Body of pancreas (tissue), 4 donors: Measurements from ENCODE around the gene NES. TPM values are rescaled to one million over a fixed set of nuclear protein-coding genes. Genes with fewer than 3 reads are reported as not detected.

Experiments
- ATAC-seq: fragments of 150-250 bp; one replicate; pipeline ENCODE4 v1.9.1; 2016
- DNase-seq, 4 donors: peaks; one replicate each; pipeline ENCODE4 v3.0.0-alpha.2; 2019
- H3K27ac ChIP-seq, 4 donors: fragments of 200-600 bp; sonication (generic); 1 replicate in 3 of 4; 2 replicates in 1 of 4; pipeline versions ENCODE4 v1.5.1 to v1.6.1; 2016 to 2019; ENCODE audit warnings: mild to moderate bottlenecking in 1 of 4, mixed read lengths in 1 of 4, moderate library complexity in 1 of 4
- H3K27me3 ChIP-seq, 2 donors: fragments of 200-600 bp; sonication (generic); one replicate each; pipeline ENCODE4 v1.6.0; 2016; ENCODE audit warnings: mild to moderate bottlenecking in 1 of 2
- H3K36me3 ChIP-seq, 2 donors: fragments of 200-600 bp; sonication (generic); replicated peaks in 1 of 2; 2 replicates each; pipeline ENCODE4 v1.5.1; 2016; ENCODE audit warnings: low read depth in 2 of 2; ENCODE audit not compliant: insufficient read depth in 1 of 2
- H3K4me1 ChIP-seq: fragments of 200-600 bp; sonication (generic); one replicate; pipeline ENCODE4 v1.6.0; 2016
- H3K4me3 ChIP-seq, 2 donors: fragments of 200-600 bp; sonication (generic); 1 replicate in 1 of 2; 2 replicates in 1 of 2; pipeline ENCODE4 v1.5.1; 2016 to 2019
- H3K9me3 ChIP-seq, 3 donors: fragments of 200-600 bp; sonication (generic); 1 replicate in 2 of 3; 2 replicates in 1 of 3; pipeline ENCODE4 v1.5.1; 2016
- POLR2A ChIP-seq, 3 donors: fragments of 450-650 bp; IDR thresholded peaks; one replicate each; pipeline ENCODE4 v1.6.1; 2016; ENCODE audit warnings: antibody characterized with exemption in 3 of 3, mild to moderate bottlenecking in 2 of 3
- WGBS, 2 donors: methylation state at CpG; one replicate each; pipeline ENCODE4 v1.1.5; 2017; 5-methylcytosine and 5-hydroxymethylcytosine counted together
- intact Hi-C: fragments of 100-400 bp; cut with DNase I; formaldehyde crosslinking; loops from one replicate; pipeline ENCODE4 v1.15.1; 2023
- total RNA-seq, 2 donors: library from RNA; depleted of rRNA; stranded (reverse); fragments of >200 nt; gene quantifications; one replicate each; pipeline ENCODE4 v1.1.0, GENCODE V29; 2016
- TF ChIP-seq, protein P1 (sequence below), 7 experiments: fragments of 450-650 bp in 4 of 7; fragments of 200-600 bp in 3 of 7; sonication (generic) in 3 of 7; IDR thresholded peaks; one replicate each; pipeline ENCODE4 v1.5.1; 2016 to 2019; ENCODE audit warnings: antibody characterized with exemption in 7 of 7

NES gene
- total RNA-seq, 2 donors from 2014 or later = 4.2 to 12.2 TPM

DNA sequence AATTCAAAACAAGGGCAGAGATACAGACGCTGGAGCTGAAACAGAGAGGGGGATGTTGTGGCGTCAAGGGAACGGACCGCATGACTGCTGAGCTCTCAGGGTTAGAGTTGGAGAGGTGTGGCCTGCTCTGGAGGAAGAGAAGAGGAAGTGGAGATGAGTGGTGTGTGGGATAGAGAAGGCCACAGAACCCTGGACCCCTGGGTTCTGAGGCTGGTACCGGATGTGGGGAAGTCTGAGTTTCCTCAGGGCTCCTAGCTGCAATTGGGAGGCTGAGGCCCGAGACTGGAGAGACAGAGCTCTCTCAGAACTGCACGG is 33.5 kb downstream of the NES start:
- no peak for TF ChIP-seq POLR2A (IDR thresholded peaks at IDR 0.05)
- TF ChIP-seq, protein P1, sequence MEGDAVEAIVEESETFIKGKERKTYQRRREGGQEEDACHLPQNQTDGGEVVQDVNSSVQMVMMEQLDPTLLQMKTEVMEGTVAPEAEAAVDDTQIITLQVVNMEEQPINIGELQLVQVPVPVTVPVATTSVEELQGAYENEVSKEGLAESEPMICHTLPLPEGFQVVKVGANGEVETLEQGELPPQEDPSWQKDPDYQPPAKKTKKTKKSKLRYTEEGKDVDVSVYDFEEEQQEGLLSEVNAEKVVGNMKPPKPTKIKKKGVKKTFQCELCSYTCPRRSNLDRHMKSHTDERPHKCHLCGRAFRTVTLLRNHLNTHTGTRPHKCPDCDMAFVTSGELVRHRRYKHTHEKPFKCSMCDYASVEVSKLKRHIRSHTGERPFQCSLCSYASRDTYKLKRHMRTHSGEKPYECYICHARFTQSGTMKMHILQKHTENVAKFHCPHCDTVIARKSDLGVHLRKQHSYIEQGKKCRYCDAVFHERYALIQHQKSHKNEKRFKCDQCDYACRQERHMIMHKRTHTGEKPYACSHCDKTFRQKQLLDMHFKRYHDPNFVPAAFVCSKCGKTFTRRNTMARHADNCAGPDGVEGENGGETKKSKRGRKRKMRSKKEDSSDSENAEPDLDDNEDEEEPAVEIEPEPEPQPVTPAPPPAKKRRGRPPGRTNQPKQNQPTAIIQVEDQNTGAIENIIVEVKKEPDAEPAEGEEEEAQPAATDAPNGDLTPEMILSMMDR (IDR thresholded peaks at IDR 0.05) = no peak
- no peak for DNase-seq
- Histone ChIP-seq H3K27me3 (peaks cover 0 to 22% of the 10 kb centered on the region in 2 donors), H3K9me3 (no peaks in the 10 kb centered on the region), H3K4me3 (no peak overlapping the region), H3K4me1 (peaks cover 19% of the 10 kb centered on the region), H3K27ac (no peak overlapping the region), H3K36me3 (no peaks in the 10 kb centered on the region)
- ATAC-seq = no peak
- WGBS, 2 donors = 56 to 80% methylated on average over 6 to 7 of the region's 7 CpGs
- intact Hi-C loops = no loop called here

DNA sequence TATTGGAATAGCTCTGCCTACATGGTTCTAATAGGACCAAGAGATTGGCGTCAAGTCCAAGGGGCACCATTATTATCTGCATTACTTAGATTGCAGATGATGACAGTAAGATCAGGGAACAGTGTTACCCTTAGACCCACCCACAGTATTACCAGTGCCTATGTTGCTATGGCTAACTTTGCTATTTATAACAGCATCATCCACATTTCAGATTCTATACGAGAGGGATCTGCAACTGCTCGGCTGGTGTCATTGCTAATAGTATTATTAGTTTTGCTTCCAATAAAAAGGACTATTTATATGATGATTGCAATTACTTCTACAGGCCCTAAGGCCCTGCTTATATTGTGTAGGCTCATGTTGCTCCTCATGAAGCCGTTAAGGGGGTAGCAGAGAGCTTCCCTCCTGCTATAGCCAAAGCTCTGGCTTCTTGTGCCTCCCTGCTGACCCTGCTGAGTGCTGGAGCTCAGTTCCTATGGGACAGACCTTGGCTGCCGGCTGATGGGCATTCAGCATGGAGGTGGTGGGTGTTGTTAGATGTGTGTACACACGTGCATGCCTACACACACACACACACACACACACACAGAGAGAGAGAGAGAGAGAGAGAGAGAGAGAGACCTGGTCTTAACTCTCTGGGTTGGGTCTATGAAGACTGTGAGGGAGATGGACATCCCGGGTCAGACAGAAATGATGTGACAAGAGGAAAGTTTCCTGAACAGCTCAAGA is 34.0 kb downstream of the NES start:
- Histone ChIP-seq H3K9me3 (no peaks in the 10 kb centered on the region), H3K4me3 (no peak overlapping the region), H3K27ac (no peak overlapping the region), H3K36me3 (no peaks in the 10 kb centered on the region), H3K4me1 (peaks cover 15% of the 10 kb centered on the region), H3K27me3 (peaks cover 0 to 22% of the 10 kb centered on the region in 2 donors)
- 64 to 82% methylated on average over 6 of the region's 7 CpGs for WGBS, 2 donors
- no peak for TF ChIP-seq POLR2A (IDR thresholded peaks at IDR 0.05)
- TF ChIP-seq, protein P1 (IDR thresholded peaks at IDR 0.05) = no peak
- intact Hi-C loops = no loop called here
- ATAC-seq = no peak
- no peak for DNase-seq

DNA sequence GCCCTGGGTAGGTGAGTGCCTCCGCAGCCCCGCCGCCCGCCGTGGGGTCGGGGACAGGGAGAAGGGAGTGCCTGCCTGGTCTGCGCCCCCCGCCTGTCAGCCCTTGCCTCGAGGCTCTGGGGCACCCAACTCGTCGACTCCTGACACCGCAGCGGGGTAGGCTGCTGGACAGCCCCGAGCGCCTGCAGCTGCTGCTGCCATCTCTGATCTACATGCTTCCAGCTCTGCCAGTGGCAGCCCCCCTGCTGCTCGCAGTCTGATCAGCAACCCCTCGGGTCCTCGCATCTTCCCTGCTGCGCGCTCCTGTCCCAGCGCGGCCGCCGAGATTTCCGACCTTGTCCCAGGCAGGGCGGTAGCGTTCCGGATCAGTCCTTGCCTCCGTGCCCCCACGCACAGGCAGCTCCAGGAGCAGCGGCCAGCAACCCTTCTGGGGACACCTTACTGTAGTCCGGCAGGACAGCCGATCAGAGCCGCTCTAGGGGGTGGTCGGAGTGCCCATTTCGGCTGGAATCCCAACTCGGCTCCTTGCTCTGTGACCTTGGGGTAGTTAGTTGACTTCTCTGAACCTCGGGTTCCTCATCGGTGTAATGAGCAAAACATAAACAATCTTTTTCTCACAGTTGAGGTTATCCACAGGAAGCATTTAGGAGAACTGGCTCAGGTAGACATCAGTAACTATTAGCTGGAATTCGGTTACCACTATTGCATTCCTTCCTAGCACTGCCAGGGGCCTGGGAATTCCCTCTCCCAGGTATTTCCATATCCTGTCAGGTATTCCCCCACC is 34.8 kb downstream of the NES start:
- Histone ChIP-seq H3K27me3 (peaks cover 0 to 22% of the 10 kb centered on the region in 2 donors), H3K4me3 (no peak overlapping the region)

DNA sequence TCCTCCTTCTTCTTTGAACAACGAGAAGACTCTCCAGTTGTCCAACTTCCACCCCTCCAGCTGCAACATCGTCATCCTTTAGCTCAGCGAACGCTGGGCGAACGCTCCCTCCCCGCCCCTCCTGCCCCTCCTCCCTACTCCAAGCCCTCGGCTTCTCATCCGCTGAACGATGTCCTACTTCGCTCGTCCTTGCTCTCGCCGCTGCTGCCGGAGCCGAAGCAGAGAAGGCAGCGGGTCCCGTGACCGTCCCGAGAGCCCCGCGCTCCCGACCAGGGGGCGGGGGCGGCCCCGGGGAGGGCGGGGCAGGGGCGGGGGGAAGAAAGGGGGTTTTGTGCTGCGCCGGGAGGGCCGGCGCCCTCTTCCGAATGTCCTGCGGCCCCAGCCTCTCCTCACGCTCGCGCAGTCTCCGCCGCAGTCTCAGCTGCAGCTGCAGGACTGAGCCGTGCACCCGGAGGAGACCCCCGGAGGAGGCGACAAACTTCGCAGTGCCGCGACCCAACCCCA is 35.4 kb downstream of the NES start, which contains the start of gene BCAN:
Gene BCAN (plus strand): TSS at position 357 of the 504 bp plus-strand sequence. CDS start 3,938 bp downstream, outside the sequence.
- Histone ChIP-seq H3K36me3 (no peaks in the 10 kb centered on the region), H3K27ac (no peak within 1 kb of the TSS), H3K27me3 (peaks cover 0 to 22% of the 10 kb centered on the region in 2 donors), H3K4me3 (no peak within 1 kb of the TSS), H3K9me3 (no peaks in the 10 kb centered on the region), H3K4me1 (peaks cover 15% of the 10 kb centered on the region)
- peak; percentile 42 for ATAC-seq
- intact Hi-C loops = no loop called here
- TF ChIP-seq, protein P1 (IDR thresholded peaks at IDR 0.05) = no peak
- TF ChIP-seq POLR2A (IDR thresholded peaks at IDR 0.05) = no peak
- no peak for DNase-seq
- 0 to 1% methylated on average over 13 to 31 of the region's 46 CpGs for WGBS, 2 donors

More for the DNA sequence above, 34.8 kb downstream of the NES start:
- no peaks in the 10 kb centered on the region for H3K9me3 ChIP-seq
- intact Hi-C loops = no loop called here
- H3K27ac ChIP-seq = no peak overlapping the region
- no peak for DNase-seq
- TF ChIP-seq POLR2A (IDR thresholded peaks at IDR 0.05) = no peak
- TF ChIP-seq, protein P1 (IDR thresholded peaks at IDR 0.05) = no peak
- no peaks in the 10 kb centered on the region for H3K36me3 ChIP-seq
- ATAC-seq = peak; percentile 7
- 9 to 18% methylated on average over 15 to 37 of the region's 40 CpGs for WGBS, 2 donors
- H3K4me1 ChIP-seq = peaks cover 15% of the 10 kb centered on the region
